Neural progenitor cell (in vitro differentiated cells): ENCODE results near the gene TREM2.

Experiments
- CTCF ChIP-seq: fragments of 200-600 bp; sonication (generic); IDR thresholded peaks from 2 replicates; pipeline ENCODE4 v1.5.1; 2017; ENCODE audit warnings: antibody characterized with exemption, mild to moderate bottlenecking
- EZH2 ChIP-seq: fragments of 200-600 bp; sonication (generic); IDR thresholded peaks from 2 replicates; pipeline ENCODE4 v1.6.1; 2017; ENCODE audit warnings: antibody characterized with exemption, mild to moderate bottlenecking, moderate library complexity

- TF ChIP-seq CTCF (no peak), EZH2 (no peak)
Measured at GRCh38 chr6:41170547-41171160, 7.7 kb upstream of the TREM2 start.
